ENCODE results near the gene CST8.

DNA sequence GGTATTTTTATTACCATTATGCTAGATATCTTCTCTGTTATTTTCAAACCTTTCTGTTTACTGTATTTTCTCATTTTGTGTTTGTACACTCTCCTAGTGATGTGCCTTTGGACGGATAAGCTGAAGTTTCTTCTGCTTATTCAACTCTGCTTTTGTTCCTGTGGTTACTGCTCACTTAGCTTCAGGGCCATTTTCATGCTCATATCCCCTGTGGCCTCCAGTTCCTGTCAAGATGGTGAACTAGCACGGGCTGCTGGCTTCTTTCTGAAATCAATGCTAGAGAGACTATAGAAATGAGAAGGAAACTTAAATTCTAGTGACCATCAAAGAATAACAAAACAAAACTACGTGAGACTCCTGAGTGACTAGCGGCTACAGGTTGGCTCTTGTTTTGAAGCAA is 6.8 kb upstream of the CST8 start:
- TF ChIP-seq, protein P1, sequence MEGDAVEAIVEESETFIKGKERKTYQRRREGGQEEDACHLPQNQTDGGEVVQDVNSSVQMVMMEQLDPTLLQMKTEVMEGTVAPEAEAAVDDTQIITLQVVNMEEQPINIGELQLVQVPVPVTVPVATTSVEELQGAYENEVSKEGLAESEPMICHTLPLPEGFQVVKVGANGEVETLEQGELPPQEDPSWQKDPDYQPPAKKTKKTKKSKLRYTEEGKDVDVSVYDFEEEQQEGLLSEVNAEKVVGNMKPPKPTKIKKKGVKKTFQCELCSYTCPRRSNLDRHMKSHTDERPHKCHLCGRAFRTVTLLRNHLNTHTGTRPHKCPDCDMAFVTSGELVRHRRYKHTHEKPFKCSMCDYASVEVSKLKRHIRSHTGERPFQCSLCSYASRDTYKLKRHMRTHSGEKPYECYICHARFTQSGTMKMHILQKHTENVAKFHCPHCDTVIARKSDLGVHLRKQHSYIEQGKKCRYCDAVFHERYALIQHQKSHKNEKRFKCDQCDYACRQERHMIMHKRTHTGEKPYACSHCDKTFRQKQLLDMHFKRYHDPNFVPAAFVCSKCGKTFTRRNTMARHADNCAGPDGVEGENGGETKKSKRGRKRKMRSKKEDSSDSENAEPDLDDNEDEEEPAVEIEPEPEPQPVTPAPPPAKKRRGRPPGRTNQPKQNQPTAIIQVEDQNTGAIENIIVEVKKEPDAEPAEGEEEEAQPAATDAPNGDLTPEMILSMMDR (IDR thresholded peaks at IDR 0.05), result no peak
- TF ChIP-seq EP300 (IDR thresholded peaks at IDR 0.05) (no peak), POLR2A (IDR thresholded peaks at IDR 0.05) (no peak)
